Gastrocnemius medialis (tissue), 4 donors: ENCODE data around the gene ADAM12.

ENCODE experiments used
- CTCF ChIP-seq, 5 experiments: fragments of 450-650 bp in 3 of 5; fragments of 200-600 bp in 2 of 5; sonication (generic) in 2 of 5; IDR thresholded peaks in 4 of 5; conservative IDR thresholded peaks in 1 of 5; 1 replicate in 4 of 5; 2 replicates in 1 of 5; pipeline ENCODE4 v1.5.1; 2016 to 2019; ENCODE audit warnings: antibody characterized with exemption in 5 of 5, mild to moderate bottlenecking in 3 of 5, moderate library complexity in 3 of 5
- POLR2A ChIP-seq, 2 donors: fragments of 450-650 bp; IDR thresholded peaks; one replicate each; pipeline ENCODE4 v1.6.1; 2017; ENCODE audit warnings: antibody characterized with exemption in 2 of 2, mild to moderate bottlenecking in 2 of 2, moderate library complexity in 2 of 2

- TF ChIP-seq CTCF (IDR thresholded peaks at IDR 0.05 in 4 of 5, conservative IDR thresholded peaks at IDR 0.05 in 1 of 5) (no peak), POLR2A (IDR thresholded peaks at IDR 0.05) (no peak)
These were observed 381.4 kb downstream of the ADAM12 start for GRCh38 chr10:126006906-126007305.
